Measurements from ENCODE around the gene ILKAP.

DNA sequence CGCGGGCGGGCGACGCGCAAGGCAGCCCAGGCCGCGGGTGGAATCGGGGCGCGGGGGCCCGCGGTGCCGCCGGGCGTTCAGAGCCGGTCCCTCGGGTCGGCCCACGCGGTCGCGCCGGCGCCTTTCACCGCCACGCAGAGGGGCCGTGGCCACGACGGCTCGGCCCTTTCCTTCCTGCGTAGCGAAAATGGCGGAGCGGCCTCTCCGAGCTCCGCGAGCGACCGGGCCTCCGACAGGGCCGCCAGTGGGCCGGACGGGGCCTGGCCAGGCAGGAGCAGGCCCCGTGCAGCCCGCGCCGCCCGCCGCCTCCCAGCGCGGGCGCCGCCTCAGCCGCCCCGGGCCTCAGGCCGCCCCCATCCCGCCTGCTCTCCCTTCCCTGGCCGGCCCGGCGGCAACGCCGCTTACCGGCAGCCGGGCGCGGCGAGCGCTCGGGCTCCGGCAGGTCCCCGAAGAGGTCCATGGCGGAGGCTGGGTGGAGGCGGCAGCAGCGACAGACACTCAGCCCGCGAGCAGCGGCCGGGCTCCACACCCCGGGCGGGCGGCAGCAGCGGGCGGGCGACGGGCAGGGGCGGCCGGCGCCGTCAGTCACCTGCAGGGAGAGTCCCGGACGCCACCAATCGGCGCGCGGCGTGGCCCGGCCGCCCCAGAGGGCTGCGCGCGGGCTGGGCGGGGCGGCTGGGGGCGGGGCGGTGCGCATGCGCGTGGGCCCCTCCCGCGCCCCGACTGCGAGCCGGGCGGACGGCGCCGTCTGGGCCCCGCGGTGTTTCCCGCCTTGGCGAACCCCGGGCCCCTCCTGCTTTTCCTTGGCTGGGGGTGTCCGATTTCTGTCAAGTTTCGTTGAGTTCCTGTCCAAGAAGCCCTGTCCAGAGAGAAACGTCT is at the start of gene ILKAP:
- TF ChIP-seq, protein P1, sequence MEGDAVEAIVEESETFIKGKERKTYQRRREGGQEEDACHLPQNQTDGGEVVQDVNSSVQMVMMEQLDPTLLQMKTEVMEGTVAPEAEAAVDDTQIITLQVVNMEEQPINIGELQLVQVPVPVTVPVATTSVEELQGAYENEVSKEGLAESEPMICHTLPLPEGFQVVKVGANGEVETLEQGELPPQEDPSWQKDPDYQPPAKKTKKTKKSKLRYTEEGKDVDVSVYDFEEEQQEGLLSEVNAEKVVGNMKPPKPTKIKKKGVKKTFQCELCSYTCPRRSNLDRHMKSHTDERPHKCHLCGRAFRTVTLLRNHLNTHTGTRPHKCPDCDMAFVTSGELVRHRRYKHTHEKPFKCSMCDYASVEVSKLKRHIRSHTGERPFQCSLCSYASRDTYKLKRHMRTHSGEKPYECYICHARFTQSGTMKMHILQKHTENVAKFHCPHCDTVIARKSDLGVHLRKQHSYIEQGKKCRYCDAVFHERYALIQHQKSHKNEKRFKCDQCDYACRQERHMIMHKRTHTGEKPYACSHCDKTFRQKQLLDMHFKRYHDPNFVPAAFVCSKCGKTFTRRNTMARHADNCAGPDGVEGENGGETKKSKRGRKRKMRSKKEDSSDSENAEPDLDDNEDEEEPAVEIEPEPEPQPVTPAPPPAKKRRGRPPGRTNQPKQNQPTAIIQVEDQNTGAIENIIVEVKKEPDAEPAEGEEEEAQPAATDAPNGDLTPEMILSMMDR (IDR thresholded peaks at IDR 0.05) = peak in 1 of 7 experiments; percentile 14
- peak; percentile 71 to 86 (median 72) for TF ChIP-seq POLR2A (IDR thresholded peaks at IDR 0.05)
